ENCODE results near the gene EBF3.

Gene EBF3

GRCh38 chr10:129982825-129983224, 18.8 kb upstream of the EBF3 start:
- Histone ChIP-seq H3K27me3 (ENCODE audit: insufficient read depth, insufficient read length) (no peaks in the 10 kb centered on the region), H3K9me3 (ENCODE audit: insufficient read depth, low read length) (no peaks in the 10 kb centered on the region), H3K9ac (ENCODE audit: insufficient read length, low read depth) (no peak overlapping the region), H3K4me3 (ENCODE audit: insufficient read length, low read depth) (no peak overlapping the region), H3K36me3 (ENCODE audit: insufficient read depth, insufficient read length, low read length) (no peaks in the 10 kb centered on the region), H3K4me1 (ENCODE audit: insufficient read depth, insufficient read length) (peaks cover 3% of the 10 kb centered on the region)
- no peak for DNase-seq (ENCODE audit: low read depth, low spot score)
- TF ChIP-seq YY1 (IDR thresholded peaks at IDR 0.05; ENCODE audit: insufficient read depth, insufficient read length) (no peak), ZNF274 (IDR thresholded peaks at IDR 0.05; ENCODE audit: low read depth, low read length) (no peak), SUZ12 (IDR thresholded peaks at IDR 0.05; ENCODE audit: extremely low read depth, insufficient read depth, insufficient read length) (no peak)

GRCh38 chr10:129978980-129979379, 14.9 kb upstream of the EBF3 start:
- Histone ChIP-seq H3K27me3 (ENCODE audit: insufficient read depth, insufficient read length) (peaks cover 13% of the 10 kb centered on the region), H3K4me3 (ENCODE audit: insufficient read length, low read depth) (no peak overlapping the region), H3K9ac (ENCODE audit: insufficient read length, low read depth) (no peak overlapping the region), H3K36me3 (ENCODE audit: insufficient read depth, insufficient read length, low read length) (no peaks in the 10 kb centered on the region), H3K9me3 (ENCODE audit: insufficient read depth, low read length) (no peaks in the 10 kb centered on the region; the same call in 1 of the 2 replicates), H3K4me1 (ENCODE audit: insufficient read depth, insufficient read length) (peaks cover 3% of the 10 kb centered on the region)
- no peak for DNase-seq (ENCODE audit: low read depth, low spot score)
- TF ChIP-seq SUZ12 (IDR thresholded peaks at IDR 0.05; ENCODE audit: extremely low read depth, insufficient read depth, insufficient read length) (no peak), YY1 (IDR thresholded peaks at IDR 0.05; ENCODE audit: insufficient read depth, insufficient read length) (no peak), ZNF274 (IDR thresholded peaks at IDR 0.05; ENCODE audit: low read depth, low read length) (no peak)

- Histone ChIP-seq H3K4me3 (ENCODE audit: insufficient read length, low read depth) (no peak overlapping the region), H3K27me3 (ENCODE audit: insufficient read depth, insufficient read length) (peaks cover 20% of the 10 kb centered on the region), H3K36me3 (ENCODE audit: insufficient read depth, insufficient read length, low read length) (no peaks in the 10 kb centered on the region), H3K4me1 (ENCODE audit: insufficient read depth, insufficient read length) (no peaks in the 10 kb centered on the region), H3K9me3 (ENCODE audit: insufficient read depth, low read length) (no peaks in the 10 kb centered on the region; the same call in 1 of the 2 replicates), H3K9ac (ENCODE audit: insufficient read length, low read depth) (no peak overlapping the region)
- no peak for TF ChIP-seq YY1 (IDR thresholded peaks at IDR 0.05; ENCODE audit: insufficient read depth, insufficient read length)
- no peak for TF ChIP-seq SUZ12 (IDR thresholded peaks at IDR 0.05; ENCODE audit: extremely low read depth, insufficient read depth, insufficient read length)
- no peak for TF ChIP-seq ZNF274 (IDR thresholded peaks at IDR 0.05; ENCODE audit: low read depth, low read length)
- no peak for DNase-seq (ENCODE audit: low read depth, low spot score)
Measured at GRCh38 chr10:129978322-129978721, 14.2 kb upstream of the EBF3 start.

- Histone ChIP-seq H3K27me3 (ENCODE audit: insufficient read depth, insufficient read length) (peaks cover 25% of the 10 kb centered on the region), H3K4me1 (ENCODE audit: insufficient read depth, insufficient read length) (no peaks in the 10 kb centered on the region), H3K36me3 (ENCODE audit: insufficient read depth, insufficient read length, low read length) (no peaks in the 10 kb centered on the region), H3K4me3 (ENCODE audit: insufficient read length, low read depth) (no peak overlapping the region), H3K9ac (ENCODE audit: insufficient read length, low read depth) (no peak overlapping the region), H3K9me3 (ENCODE audit: insufficient read depth, low read length) (no peaks in the 10 kb centered on the region; the same call in 1 of the 2 replicates)
- no peak for DNase-seq (ENCODE audit: low read depth, low spot score)
- TF ChIP-seq ZNF274 (IDR thresholded peaks at IDR 0.05; ENCODE audit: low read depth, low read length) (no peak), YY1 (IDR thresholded peaks at IDR 0.05; ENCODE audit: insufficient read depth, insufficient read length) (no peak), SUZ12 (IDR thresholded peaks at IDR 0.05; ENCODE audit: extremely low read depth, insufficient read depth, insufficient read length) (no peak)
Measured at GRCh38 chr10:129977794-129978193, 13.7 kb upstream of the EBF3 start.

GRCh38 chr10:129973674-129974059, 9.6 kb upstream of the EBF3 start:
- no peaks in the 10 kb centered on the region for H3K4me1 ChIP-seq (ENCODE audit: insufficient read depth, insufficient read length)
- H3K27me3 ChIP-seq (ENCODE audit: insufficient read depth, insufficient read length): peaks cover 60% of the 10 kb centered on the region
- no peak overlapping the region for H3K9ac ChIP-seq (ENCODE audit: insufficient read length, low read depth)
- no peaks in the 10 kb centered on the region; the same call in 1 of the 2 replicates for H3K9me3 ChIP-seq (ENCODE audit: insufficient read depth, low read length)
- no peaks in the 10 kb centered on the region for H3K36me3 ChIP-seq (ENCODE audit: insufficient read depth, insufficient read length, low read length)
- TF ChIP-seq YY1 (IDR thresholded peaks at IDR 0.05; ENCODE audit: insufficient read depth, insufficient read length) (no peak), SUZ12 (IDR thresholded peaks at IDR 0.05; ENCODE audit: extremely low read depth, insufficient read depth, insufficient read length) (no peak), ZNF274 (IDR thresholded peaks at IDR 0.05; ENCODE audit: low read depth, low read length) (no peak)
- no peak overlapping the region for H3K4me3 ChIP-seq (ENCODE audit: insufficient read length, low read depth)
- DNase-seq (ENCODE audit: low read depth, low spot score): no peak

- no peak for DNase-seq (ENCODE audit: low read depth, low spot score)
- Histone ChIP-seq H3K4me3 (ENCODE audit: insufficient read length, low read depth) (peak overlapping the region; percentile 28), H3K36me3 (ENCODE audit: insufficient read depth, insufficient read length, low read length) (no peaks in the 10 kb centered on the region), H3K9ac (ENCODE audit: insufficient read length, low read depth) (no peak overlapping the region), H3K4me1 (ENCODE audit: insufficient read depth, insufficient read length) (no peaks in the 10 kb centered on the region), H3K27me3 (ENCODE audit: insufficient read depth, insufficient read length) (peaks cover 65% of the 10 kb centered on the region), H3K9me3 (ENCODE audit: insufficient read depth, low read length) (no peaks in the 10 kb centered on the region; the same call in 1 of the 2 replicates)
- TF ChIP-seq ZNF274 (IDR thresholded peaks at IDR 0.05; ENCODE audit: low read depth, low read length): no peak
- TF ChIP-seq SUZ12 (IDR thresholded peaks at IDR 0.05; ENCODE audit: extremely low read depth, insufficient read depth, insufficient read length): no peak
- TF ChIP-seq YY1 (IDR thresholded peaks at IDR 0.05; ENCODE audit: insufficient read depth, insufficient read length): no peak
Measured at GRCh38 chr10:129972966-129973673, 9.0 kb upstream of the EBF3 start.

GRCh38 chr10:129972145-129972965, 8.3 kb upstream of the EBF3 start:
- Histone ChIP-seq H3K36me3 (ENCODE audit: insufficient read depth, insufficient read length, low read length) (no peaks in the 10 kb centered on the region), H3K9me3 (ENCODE audit: insufficient read depth, low read length) (no peaks in the 10 kb centered on the region; the same call in 1 of the 2 replicates), H3K27me3 (ENCODE audit: insufficient read depth, insufficient read length) (peaks cover 73% of the 10 kb centered on the region), H3K4me1 (ENCODE audit: insufficient read depth, insufficient read length) (peaks cover 3% of the 10 kb centered on the region), H3K4me3 (ENCODE audit: insufficient read length, low read depth) (peak overlapping the region; percentile 28), H3K9ac (ENCODE audit: insufficient read length, low read depth) (peak overlapping the region; percentile 36)
- TF ChIP-seq SUZ12 (IDR thresholded peaks at IDR 0.05; ENCODE audit: extremely low read depth, insufficient read depth, insufficient read length) (peak; percentile 39), YY1 (IDR thresholded peaks at IDR 0.05; ENCODE audit: insufficient read depth, insufficient read length) (no peak), ZNF274 (IDR thresholded peaks at IDR 0.05; ENCODE audit: low read depth, low read length) (no peak)
- no peak for DNase-seq (ENCODE audit: low read depth, low spot score)
